T-helper 1 cell treated with Interleukin-12 subunit alpha and Interleukin-12 subunit beta and Interleukin-4 antibody, amounts not matched to agents 30 μg/mL and 1 μg/mL, for 36 hours (primary cell): ENCODE results near the gene AHNAK.

Experiments
- H3K27ac Mint-ChIP-seq: one replicate; pipeline ENCODE4 v1.8.0; 2021; ENCODE audit warnings: mild to moderate bottlenecking, mixed read lengths
- H3K27me3 Mint-ChIP-seq: one replicate; pipeline ENCODE4 v1.8.0; 2021; ENCODE audit warnings: low read depth, mixed read lengths
- H3K36me3 Mint-ChIP-seq: one replicate; pipeline ENCODE4 v1.8.0; 2021; ENCODE audit warnings: low read depth, mixed read lengths
- H3K4me1 Mint-ChIP-seq: one replicate; pipeline ENCODE4 v1.8.0; 2021; ENCODE audit warnings: low read depth, mixed read lengths
- H3K4me3 Mint-ChIP-seq: one replicate; pipeline ENCODE4 v1.8.0; 2021; ENCODE audit warnings: mild to moderate bottlenecking, moderate library complexity, mixed read lengths
- H3K9me3 Mint-ChIP-seq: one replicate; pipeline ENCODE4 v1.8.0; 2021; ENCODE audit warnings: mixed read lengths

Gene AHNAK

DNA sequence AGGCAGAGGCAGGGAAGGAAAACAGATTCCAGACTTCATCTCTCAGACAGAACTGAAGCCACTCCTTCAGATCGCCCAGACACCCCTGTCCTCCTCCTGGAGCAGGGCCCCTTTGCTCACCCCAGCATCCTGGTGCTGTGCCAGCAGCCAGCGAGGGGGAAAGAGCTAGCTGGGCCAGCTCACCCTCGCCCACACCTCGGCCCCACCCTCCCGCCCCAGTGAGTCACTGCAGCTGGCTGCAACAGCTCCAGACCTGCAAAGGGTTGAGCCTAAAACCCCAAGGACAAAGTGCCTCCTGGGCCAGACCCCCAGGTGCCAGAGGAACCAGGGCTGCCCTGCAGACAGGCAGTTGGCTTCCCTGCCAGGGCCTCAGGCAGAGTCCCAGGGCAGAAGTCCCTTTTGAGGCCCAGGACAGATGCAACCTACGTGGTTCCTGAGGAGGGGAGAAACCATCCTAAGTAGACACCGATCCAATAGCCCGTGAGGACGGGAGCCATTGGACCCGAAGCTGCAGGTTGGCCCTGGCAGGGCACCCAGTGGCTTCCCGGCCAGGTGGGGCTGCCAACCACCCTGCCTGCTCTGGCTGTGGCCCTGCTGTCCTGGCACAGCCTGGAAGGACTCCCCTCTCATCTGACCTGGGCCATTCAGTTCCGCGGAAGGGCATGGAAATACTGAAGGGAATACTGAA lies 7.2 kb downstream of the AHNAK start:
- H3K27me3 Mint-ChIP-seq = no peaks in the 10 kb centered on the region
- peak overlapping the region; percentile 20 for H3K27ac Mint-ChIP-seq
- peaks cover 20% of the 10 kb centered on the region for H3K36me3 Mint-ChIP-seq
- H3K9me3 Mint-ChIP-seq = no peaks in the 10 kb centered on the region
- no peak overlapping the region for H3K4me3 Mint-ChIP-seq
- peaks cover 54% of the 10 kb centered on the region for H3K4me1 Mint-ChIP-seq

DNA sequence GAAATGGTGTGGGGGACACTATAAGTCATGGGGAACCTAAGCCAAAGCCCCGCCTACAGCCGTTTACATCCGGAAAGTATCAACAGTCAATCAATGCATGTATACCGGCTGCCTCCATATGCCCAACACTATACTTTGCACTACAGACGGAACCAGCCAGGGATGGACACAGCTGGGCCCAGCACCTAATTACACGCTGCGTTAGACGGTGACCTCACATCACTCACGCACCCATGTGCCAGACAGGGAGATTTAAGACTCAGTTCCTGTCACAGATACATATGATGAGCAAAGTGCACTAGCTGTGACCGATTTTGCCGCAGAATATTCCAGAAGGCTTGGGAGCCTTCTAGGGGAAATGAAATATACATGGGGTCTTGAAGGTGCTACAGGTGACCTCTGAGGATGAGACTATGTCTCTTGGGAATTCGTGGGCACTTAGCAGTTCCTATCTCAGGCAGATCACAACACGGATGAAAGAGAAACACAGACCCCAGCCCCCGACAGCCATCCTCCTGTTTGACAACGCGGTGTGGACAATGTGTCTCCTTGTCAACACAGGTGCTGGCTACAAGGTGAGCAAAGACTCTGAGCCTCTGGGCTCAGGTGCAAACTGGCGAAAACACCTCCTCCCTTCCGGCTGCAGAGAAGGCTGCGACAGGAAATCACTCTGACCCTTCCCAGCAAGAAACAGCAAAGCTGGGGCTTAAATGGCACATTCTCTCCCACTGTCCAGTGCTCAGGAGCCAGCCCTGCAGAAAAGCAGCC lies 8.0 kb downstream of the AHNAK start:
- H3K27me3 Mint-ChIP-seq = no peaks in the 10 kb centered on the region
- H3K27ac Mint-ChIP-seq = peak overlapping the region; percentile 20
- H3K36me3 Mint-ChIP-seq = peaks cover 22% of the 10 kb centered on the region
- peak overlapping the region; percentile 25 for H3K4me3 Mint-ChIP-seq
- H3K4me1 Mint-ChIP-seq = peaks cover 49% of the 10 kb centered on the region
- no peaks in the 10 kb centered on the region for H3K9me3 Mint-ChIP-seq

DNA sequence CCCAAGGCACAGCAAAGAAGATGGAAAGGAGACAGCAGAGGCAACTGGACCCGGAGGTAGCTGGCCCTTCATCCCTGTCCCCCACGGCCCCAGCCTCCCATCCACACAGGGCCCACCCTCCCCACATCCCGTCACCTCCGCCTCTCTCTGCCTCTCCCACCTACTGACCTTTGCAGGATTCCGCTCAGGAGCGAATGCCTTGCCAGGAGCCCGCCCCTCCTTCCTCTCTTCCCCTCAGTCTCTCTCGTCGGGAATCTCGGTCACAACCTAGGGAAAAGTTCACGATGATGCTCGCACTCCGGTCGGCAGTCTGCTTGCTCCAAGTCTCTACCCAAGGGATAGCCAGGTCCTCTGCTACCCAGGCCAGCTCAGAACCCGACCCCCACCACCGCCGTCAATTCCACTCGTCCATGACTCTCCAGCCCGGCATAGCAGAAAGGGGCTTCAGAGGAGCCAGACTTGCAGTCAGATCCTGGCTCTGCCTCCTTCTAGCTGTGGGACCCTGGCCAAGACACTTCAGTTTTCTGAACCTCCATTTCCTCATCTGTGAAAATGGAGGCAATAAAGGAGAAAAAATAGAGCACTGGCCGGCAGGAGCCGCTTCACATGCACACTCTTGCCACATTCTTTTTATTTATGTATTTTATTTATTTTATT lies 10.2 kb downstream of the AHNAK start:
- H3K9me3 Mint-ChIP-seq = no peaks in the 10 kb centered on the region
- H3K27ac Mint-ChIP-seq = peak overlapping the region; percentile 57
- H3K4me3 Mint-ChIP-seq = no peak overlapping the region
- H3K4me1 Mint-ChIP-seq = peaks cover 30% of the 10 kb centered on the region
- peaks cover 35% of the 10 kb centered on the region for H3K36me3 Mint-ChIP-seq
- H3K27me3 Mint-ChIP-seq = no peaks in the 10 kb centered on the region

DNA sequence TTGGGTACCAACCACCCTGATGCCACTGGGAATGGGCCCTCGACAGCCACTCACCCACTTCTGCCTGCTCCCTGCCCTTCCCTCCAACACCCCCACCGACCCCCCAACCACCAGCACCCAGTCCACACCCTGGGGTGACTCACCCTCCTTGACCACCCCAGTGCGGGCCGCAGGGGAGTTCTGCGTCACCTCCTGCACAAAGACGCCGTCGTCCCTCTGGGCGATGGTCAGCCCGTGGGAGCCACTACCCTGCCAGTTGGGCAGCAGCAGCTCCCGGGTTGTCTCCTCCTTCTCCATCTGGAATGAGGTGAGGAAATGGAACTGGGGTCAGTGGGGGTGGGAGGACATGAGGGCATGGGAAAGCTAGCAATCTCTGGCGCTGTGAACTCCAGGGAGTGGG lies 10.8 kb downstream of the AHNAK start:
- peaks cover 41% of the 10 kb centered on the region for H3K36me3 Mint-ChIP-seq
- peaks cover 25% of the 10 kb centered on the region for H3K4me1 Mint-ChIP-seq
- no peaks in the 10 kb centered on the region for H3K9me3 Mint-ChIP-seq
- H3K4me3 Mint-ChIP-seq = no peak overlapping the region
- H3K27me3 Mint-ChIP-seq = no peaks in the 10 kb centered on the region
- no peak overlapping the region for H3K27ac Mint-ChIP-seq

DNA sequence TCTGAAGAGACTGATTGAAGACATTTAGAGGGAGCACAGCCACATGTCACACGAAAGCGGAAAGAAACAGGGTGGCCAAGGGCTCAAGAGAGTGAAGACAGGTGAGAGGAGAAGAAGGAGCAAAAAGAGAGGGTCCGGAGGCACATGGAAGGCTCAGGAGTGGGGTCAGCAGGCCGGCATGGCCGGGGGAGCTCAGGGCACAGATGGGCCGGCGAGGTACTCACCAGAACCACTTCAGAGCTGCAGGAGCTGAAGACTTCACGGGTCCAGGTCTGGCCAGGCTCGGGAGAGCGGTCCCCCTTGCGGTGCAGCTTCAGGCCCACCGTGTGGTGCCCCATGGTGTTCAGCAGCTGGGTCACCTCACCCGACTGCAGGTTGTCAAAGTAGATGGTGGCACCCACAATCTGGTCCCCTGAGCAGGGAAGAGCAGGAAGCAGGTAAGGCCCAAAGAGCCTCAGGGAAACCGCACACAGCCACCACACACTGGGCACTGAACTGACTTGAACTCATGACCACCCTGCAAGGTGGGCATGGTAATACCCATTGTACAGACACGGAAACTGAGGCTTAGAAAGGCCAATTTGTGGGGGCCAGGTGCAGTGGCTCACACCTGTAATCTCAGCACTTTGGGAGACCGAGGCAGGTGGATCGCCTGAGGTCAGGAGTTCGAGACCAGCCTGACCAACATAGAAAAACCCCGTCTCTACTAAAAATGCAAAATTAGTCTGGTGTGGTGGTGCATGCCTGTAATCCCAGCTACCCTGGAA lies 11.6 kb downstream of the AHNAK start:
- peaks cover 49% of the 10 kb centered on the region for H3K36me3 Mint-ChIP-seq
- H3K4me1 Mint-ChIP-seq = peaks cover 25% of the 10 kb centered on the region
- no peaks in the 10 kb centered on the region for H3K27me3 Mint-ChIP-seq
- no peaks in the 10 kb centered on the region for H3K9me3 Mint-ChIP-seq
- no peak overlapping the region for H3K27ac Mint-ChIP-seq
- H3K4me3 Mint-ChIP-seq = no peak overlapping the region

DNA sequence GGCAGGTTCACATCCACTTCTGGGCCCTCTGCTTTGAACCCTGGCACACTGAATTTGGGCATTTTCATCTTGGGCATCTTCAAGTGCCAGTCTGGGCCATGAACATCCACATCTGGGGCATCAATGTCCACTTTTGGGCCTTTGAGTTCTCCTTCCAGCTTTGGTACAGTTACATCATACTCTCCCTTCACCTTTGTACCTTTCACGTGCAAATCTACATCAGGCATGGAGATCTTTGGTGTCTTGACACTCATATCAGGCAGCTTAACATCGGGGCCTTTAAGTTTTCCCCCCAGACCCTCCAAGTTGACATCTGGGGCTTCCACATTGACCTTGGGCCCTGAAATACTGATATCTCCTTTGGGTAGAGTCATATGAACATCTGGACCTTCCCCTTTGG lies 14.5 kb downstream of the AHNAK start:
- H3K27ac Mint-ChIP-seq = no peak overlapping the region
- H3K9me3 Mint-ChIP-seq = no peaks in the 10 kb centered on the region
- H3K36me3 Mint-ChIP-seq = peaks cover 74% of the 10 kb centered on the region
- peaks cover 16% of the 10 kb centered on the region for H3K4me1 Mint-ChIP-seq
- no peaks in the 10 kb centered on the region for H3K27me3 Mint-ChIP-seq
- no peak overlapping the region for H3K4me3 Mint-ChIP-seq

DNA sequence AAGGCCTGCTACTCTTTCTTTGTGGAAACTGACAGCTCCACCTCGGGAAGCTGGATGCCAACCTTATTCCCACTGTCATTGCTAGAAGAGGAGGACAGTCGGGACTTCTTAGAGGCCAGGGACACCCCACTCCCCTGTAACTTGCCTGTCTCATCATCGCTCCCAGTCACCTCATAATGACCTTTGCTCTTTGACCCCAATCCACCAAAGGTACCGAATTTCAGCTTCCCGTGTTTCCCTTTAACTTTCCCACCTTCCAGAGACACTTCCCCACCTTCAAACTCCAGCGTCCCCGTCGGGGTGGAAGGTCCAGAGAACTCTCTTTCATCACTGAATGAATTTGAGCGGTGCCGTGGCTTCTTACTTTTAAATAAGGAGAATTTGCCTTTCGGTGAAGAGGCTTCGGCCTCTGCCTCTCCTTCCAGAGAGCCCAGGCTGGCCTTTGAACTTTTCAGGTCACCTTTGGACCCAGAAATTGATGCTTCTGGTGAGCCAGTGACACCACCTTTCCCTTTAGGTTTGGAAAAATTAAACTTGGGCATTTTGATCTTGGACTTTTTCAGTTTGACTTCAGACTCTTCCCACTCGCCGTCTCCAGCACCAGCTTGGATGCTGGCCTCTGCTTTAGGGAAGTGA lies 29.8 kb downstream of the AHNAK start:
- no peak overlapping the region for H3K27ac Mint-ChIP-seq
- no peaks in the 10 kb centered on the region for H3K27me3 Mint-ChIP-seq
- H3K36me3 Mint-ChIP-seq = peaks cover 41% of the 10 kb centered on the region
- no peak overlapping the region for H3K4me3 Mint-ChIP-seq
- H3K9me3 Mint-ChIP-seq = no peaks in the 10 kb centered on the region
- H3K4me1 Mint-ChIP-seq = peaks cover 11% of the 10 kb centered on the region

DNA sequence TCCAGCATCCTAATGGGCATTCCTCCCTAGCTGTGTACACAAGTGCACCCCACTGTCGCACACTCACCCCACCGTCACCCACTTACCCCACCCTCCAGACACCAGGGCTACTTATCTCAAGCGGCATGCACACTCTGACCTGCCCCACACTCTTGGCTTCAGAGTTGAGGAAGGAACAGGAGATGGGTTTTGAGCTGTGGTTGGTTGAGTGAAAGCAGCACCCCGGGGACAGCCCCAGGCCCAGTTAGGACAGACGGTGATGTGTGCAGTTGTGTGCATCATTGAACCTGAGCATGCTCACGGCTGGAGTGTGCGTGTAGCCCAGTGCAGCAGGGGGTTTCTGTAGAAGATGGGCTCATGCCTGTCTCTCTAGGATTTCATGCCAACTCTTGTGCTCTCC lies 32.5 kb downstream of the AHNAK start:
- no peaks in the 10 kb centered on the region for H3K27me3 Mint-ChIP-seq
- no peaks in the 10 kb centered on the region for H3K9me3 Mint-ChIP-seq
- H3K4me1 Mint-ChIP-seq = peaks cover 9% of the 10 kb centered on the region
- peaks cover 25% of the 10 kb centered on the region for H3K36me3 Mint-ChIP-seq
- no peak overlapping the region for H3K27ac Mint-ChIP-seq
- no peak overlapping the region for H3K4me3 Mint-ChIP-seq

DNA sequence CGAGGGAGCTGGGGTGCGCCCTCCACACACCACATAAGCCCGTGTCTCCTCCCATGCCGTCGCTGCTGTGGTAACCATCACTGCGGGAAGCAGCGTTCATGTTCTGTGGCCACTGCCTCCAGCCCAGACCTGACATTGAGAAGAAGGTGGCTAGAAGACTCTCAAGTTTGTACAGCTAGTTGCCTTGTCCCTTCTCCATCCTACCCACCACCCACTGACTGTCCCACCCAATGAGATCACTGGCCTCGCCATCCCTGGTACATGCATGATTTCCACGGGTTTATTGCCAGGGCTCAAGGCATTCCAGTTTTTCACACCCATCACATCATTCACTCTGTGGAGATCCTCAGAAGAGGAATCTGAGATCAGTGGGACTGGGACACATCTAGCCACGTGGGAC lies 33.0 kb downstream of the AHNAK start:
- Mint-ChIP-seq H3K27ac (no peak overlapping the region), H3K27me3 (no peaks in the 10 kb centered on the region), H3K4me3 (no peak overlapping the region), H3K36me3 (peaks cover 20% of the 10 kb centered on the region), H3K4me1 (peaks cover 9% of the 10 kb centered on the region), H3K9me3 (no peaks in the 10 kb centered on the region)

DNA sequence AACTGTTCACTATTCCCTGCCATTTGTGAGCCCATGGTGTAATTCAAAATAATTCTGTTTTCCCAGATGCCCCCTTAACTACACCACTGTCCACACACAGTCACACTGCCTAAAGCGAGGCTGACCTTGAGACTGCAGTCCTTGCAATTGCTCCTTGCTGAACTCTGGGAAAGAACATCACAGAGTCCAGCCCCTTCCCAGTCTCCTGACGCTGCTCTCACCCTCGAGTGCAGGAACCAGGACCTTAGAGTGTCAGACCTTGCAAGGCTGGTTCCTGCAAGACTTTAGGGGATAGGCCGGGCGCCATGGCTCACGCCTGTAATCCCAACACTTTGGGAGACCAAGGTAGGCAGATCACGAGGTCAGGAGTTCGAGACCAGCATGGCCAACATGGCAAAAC lies 33.6 kb downstream of the AHNAK start:
- Mint-ChIP-seq H3K4me1 (peaks cover 9% of the 10 kb centered on the region), H3K36me3 (peaks cover 14% of the 10 kb centered on the region), H3K9me3 (no peaks in the 10 kb centered on the region), H3K27me3 (no peaks in the 10 kb centered on the region), H3K27ac (no peak overlapping the region), H3K4me3 (no peak overlapping the region)

DNA sequence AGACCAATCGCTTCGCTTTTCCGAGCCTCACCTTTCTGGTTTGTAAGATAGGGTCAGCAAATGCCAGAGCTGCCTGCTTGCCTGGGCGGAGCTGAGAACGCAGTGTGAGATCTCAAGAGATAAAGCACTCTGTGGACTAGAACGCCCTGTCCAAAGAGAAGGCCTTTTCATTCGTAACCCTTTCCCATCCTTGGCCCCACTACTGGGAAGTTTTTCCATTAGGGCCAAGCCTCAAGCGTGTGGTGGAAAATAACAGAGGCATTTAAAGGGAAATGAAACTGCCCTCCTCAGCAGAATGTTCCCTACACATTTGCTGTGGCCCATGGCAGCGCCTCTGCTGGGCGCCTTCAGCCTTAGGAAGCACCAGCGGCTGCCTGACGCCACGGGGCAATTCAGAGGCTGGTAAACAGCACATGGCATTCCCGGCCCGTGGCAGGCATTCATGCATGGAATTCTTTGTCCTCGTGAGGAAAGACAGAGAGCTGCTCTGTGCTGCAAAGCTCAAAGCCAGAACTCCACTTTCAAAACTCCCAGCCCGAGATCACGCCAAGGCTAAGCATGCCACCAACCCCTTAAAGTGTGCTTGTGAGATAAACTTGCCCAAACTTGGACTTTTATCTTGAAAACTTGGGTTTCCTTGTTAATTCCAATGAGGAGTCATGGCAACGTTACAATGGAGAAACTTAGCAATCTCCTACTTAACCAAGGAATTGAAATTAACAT lies 38.1 kb downstream of the AHNAK start:
- no peak overlapping the region for H3K4me3 Mint-ChIP-seq
- peaks cover 14% of the 10 kb centered on the region for H3K27me3 Mint-ChIP-seq
- H3K4me1 Mint-ChIP-seq = peaks cover 4% of the 10 kb centered on the region
- H3K36me3 Mint-ChIP-seq = no peaks in the 10 kb centered on the region
- H3K27ac Mint-ChIP-seq = no peak overlapping the region
- no peaks in the 10 kb centered on the region for H3K9me3 Mint-ChIP-seq

DNA sequence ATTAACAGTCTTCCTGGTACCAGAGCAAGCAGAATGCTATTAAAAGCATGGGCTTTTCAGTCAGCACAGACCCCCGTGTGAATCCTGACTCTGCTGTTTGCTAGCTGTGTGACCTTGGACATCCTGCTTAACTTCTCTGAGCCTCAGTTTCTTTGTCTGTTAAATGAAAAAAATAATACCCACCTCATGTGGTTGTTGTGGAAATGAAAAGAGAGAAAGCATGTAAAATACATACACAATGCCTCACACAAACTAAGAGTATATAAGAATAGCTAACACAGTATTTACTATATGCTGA lies 39.5 kb downstream of the AHNAK start:
- H3K4me1 Mint-ChIP-seq = peaks cover 9% of the 10 kb centered on the region

DNA sequence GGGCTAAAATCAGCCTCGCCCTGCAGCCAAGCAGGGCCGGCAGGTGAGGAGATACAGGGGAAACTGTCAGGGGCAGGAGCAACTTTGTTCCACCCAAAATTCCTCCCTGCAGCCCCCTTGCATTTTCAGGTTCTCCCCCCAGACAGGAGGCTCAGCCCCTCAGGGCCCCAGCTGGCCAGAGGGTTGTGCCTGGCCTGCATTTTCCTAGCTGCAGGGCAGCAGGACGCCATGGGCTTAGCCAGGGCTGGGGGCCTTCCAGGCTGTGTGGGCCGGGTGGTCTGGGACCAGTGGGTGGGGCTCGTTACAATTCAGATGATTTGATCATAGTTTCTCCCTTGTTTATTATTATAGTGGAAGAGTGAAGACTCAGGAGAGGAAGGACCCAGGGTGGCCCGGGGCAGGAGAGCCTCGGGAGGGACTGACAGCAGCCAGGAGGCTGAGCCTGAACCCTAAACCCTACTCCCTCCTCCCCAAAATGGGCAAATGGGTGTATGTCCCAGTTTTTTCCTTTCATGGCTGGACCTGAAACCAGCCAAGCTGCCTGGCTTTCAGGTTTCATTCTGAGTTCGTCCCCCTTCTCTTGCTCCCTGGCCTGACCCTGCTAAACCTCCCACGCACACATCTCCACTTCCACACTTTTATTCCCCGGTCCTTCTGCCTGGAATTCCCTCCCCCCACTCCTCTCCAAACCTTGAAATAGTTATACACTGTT lies 40.0 kb downstream of the AHNAK start:
- no peaks in the 10 kb centered on the region for H3K9me3 Mint-ChIP-seq
- H3K36me3 Mint-ChIP-seq = no peaks in the 10 kb centered on the region
- no peak overlapping the region for H3K27ac Mint-ChIP-seq
- H3K27me3 Mint-ChIP-seq = peaks cover 28% of the 10 kb centered on the region
- H3K4me1 Mint-ChIP-seq = peaks cover 9% of the 10 kb centered on the region
- H3K4me3 Mint-ChIP-seq = no peak overlapping the region

More for the DNA sequence above, 39.5 kb downstream of the AHNAK start:
- H3K36me3 Mint-ChIP-seq = no peaks in the 10 kb centered on the region
- no peak overlapping the region for H3K4me3 Mint-ChIP-seq
- no peak overlapping the region for H3K27ac Mint-ChIP-seq
- H3K27me3 Mint-ChIP-seq = peaks cover 23% of the 10 kb centered on the region
- H3K9me3 Mint-ChIP-seq = no peaks in the 10 kb centered on the region
